Vagina (tissue), 2 donors: ENCODE data around the gene WNT9B. TPM values are rescaled to one million over a fixed set of nuclear protein-coding genes. Genes with fewer than 3 reads are reported as not detected.

ENCODE experiments used
- DNase-seq, 2 donors: peaks; one replicate each; pipeline ENCODE4 v3.0.0-alpha.2; 2017; ENCODE audit errors: extremely low spot score in 2 of 2
- H3K27ac ChIP-seq: fragments of 200-600 bp; sonication (generic); one replicate; pipeline ENCODE4 v1.5.1; 2019
- H3K27me3 ChIP-seq: fragments of 200-600 bp; sonication (generic); one replicate; pipeline ENCODE4 v1.5.1; 2019
- H3K36me3 ChIP-seq, 2 donors: fragments of 200-600 bp; sonication (generic); one replicate each; pipeline ENCODE4 v1.5.1; 2017 to 2019
- H3K4me1 ChIP-seq: fragments of 200-600 bp; sonication (generic); one replicate; pipeline ENCODE4 v1.5.1; 2019
- H3K4me3 ChIP-seq, 2 donors: fragments of 200-600 bp; sonication (generic); 1 replicate in 1 of 2; 2 replicates in 1 of 2; pipeline ENCODE4 v1.5.1; 2016 to 2019
- H3K9me3 ChIP-seq: fragments of 200-600 bp; sonication (generic); one replicate; pipeline ENCODE4 v1.5.1; 2019
- CTCF ChIP-seq, 3 experiments: fragments of 450-650 bp in 2 of 3; fragments of 200-600 bp in 1 of 3; sonication (generic) in 1 of 3; IDR thresholded peaks; one replicate each; pipeline ENCODE4 v1.5.1; 2017 to 2019; ENCODE audit warnings: antibody characterized with exemption in 3 of 3, mild to moderate bottlenecking in 2 of 3, moderate library complexity in 2 of 3
- POLR2A ChIP-seq, 2 donors: fragments of 450-650 bp; IDR thresholded peaks; one replicate each; pipeline ENCODE4 v1.6.1; 2017; ENCODE audit warnings: antibody characterized with exemption in 2 of 2, mild to moderate bottlenecking in 2 of 2, moderate library complexity in 2 of 2
- POLR2AphosphoS5 ChIP-seq, 2 donors: sonication (generic); formaldehyde crosslinking; IDR thresholded peaks; one replicate each; pipeline ENCODE4 v1.9.0; 2017; ENCODE audit warnings: antibody characterized with exemption in 2 of 2, mild to moderate bottlenecking in 2 of 2, low read depth in 1 of 2; ENCODE audit not compliant: insufficient read depth in 1 of 2
- intact Hi-C: fragments of 100-400 bp; cut with DNase I; formaldehyde crosslinking; loops from one replicate; pipeline ENCODE4 v1.15.1; 2023
- total RNA-seq: library from RNA; depleted of rRNA; stranded (reverse); fragments of >200 nt; gene quantifications from one replicate; pipeline ENCODE4 v1.2.3, GENCODE V29; 2016

The WNT9B gene
- total RNA-seq, 1 donor from 2014 or later = not detected

- Histone ChIP-seq H3K36me3 (no peaks in the 10 kb centered on the region), H3K4me1 (no peaks in the 10 kb centered on the region), H3K4me3 (no peak overlapping the region), H3K9me3 (no peaks in the 10 kb centered on the region), H3K27ac (no peak overlapping the region), H3K27me3 (no peaks in the 10 kb centered on the region)
- DNase-seq = no peak
- no peak for TF ChIP-seq POLR2AphosphoS5 (IDR thresholded peaks at IDR 0.05; ENCODE audit: insufficient read depth in 1 of 2, low read depth in 1 of 2)
- TF ChIP-seq POLR2A (IDR thresholded peaks at IDR 0.05) = no peak
- no peak for TF ChIP-seq CTCF (IDR thresholded peaks at IDR 0.05)
- intact Hi-C loops = no loop called here
Measured at GRCh38 chr17:46911311-46911710, 59.9 kb downstream of the WNT9B start.

GRCh38 chr17:46915596-46915995, 64.2 kb downstream of the WNT9B start:
- H3K9me3 ChIP-seq = no peaks in the 10 kb centered on the region
- TF ChIP-seq POLR2A (IDR thresholded peaks at IDR 0.05) = no peak
- TF ChIP-seq CTCF (IDR thresholded peaks at IDR 0.05) = no peak
- TF ChIP-seq POLR2AphosphoS5 (IDR thresholded peaks at IDR 0.05; ENCODE audit: insufficient read depth in 1 of 2, low read depth in 1 of 2) = no peak
- no peak overlapping the region for H3K27ac ChIP-seq
- intact Hi-C loops = no loop called here
- H3K4me3 ChIP-seq = no peak overlapping the region
- DNase-seq = no peak
- no peaks in the 10 kb centered on the region for H3K36me3 ChIP-seq
- H3K4me1 ChIP-seq = no peaks in the 10 kb centered on the region
- no peaks in the 10 kb centered on the region for H3K27me3 ChIP-seq

- H3K4me3 ChIP-seq = no peak overlapping the region
- no peak overlapping the region for H3K27ac ChIP-seq
- no peaks in the 10 kb centered on the region for H3K36me3 ChIP-seq
- H3K4me1 ChIP-seq = no peaks in the 10 kb centered on the region
- H3K9me3 ChIP-seq = no peaks in the 10 kb centered on the region
- intact Hi-C loops = no loop called here
- H3K27me3 ChIP-seq = no peaks in the 10 kb centered on the region
- DNase-seq = no peak
- TF ChIP-seq CTCF (IDR thresholded peaks at IDR 0.05) (no peak), POLR2A (IDR thresholded peaks at IDR 0.05) (no peak), POLR2AphosphoS5 (IDR thresholded peaks at IDR 0.05; ENCODE audit: insufficient read depth in 1 of 2, low read depth in 1 of 2) (no peak)
Measured at GRCh38 chr17:46916211-46916610, 64.8 kb downstream of the WNT9B start.

GRCh38 chr17:46916623-46917022, 65.2 kb downstream of the WNT9B start:
- TF ChIP-seq CTCF (IDR thresholded peaks at IDR 0.05) = no peak
- intact Hi-C loops = no loop called here
- Histone ChIP-seq H3K36me3 (no peaks in the 10 kb centered on the region), H3K4me3 (no peak overlapping the region), H3K9me3 (no peaks in the 10 kb centered on the region), H3K4me1 (no peaks in the 10 kb centered on the region), H3K27me3 (no peaks in the 10 kb centered on the region), H3K27ac (no peak overlapping the region)
- no peak for DNase-seq

- no peak for DNase-seq
- no peak for TF ChIP-seq POLR2AphosphoS5 (IDR thresholded peaks at IDR 0.05; ENCODE audit: insufficient read depth in 1 of 2, low read depth in 1 of 2)
- no peak for TF ChIP-seq POLR2A (IDR thresholded peaks at IDR 0.05)
- no peak for TF ChIP-seq CTCF (IDR thresholded peaks at IDR 0.05)
- Histone ChIP-seq H3K27me3 (no peaks in the 10 kb centered on the region), H3K4me1 (no peaks in the 10 kb centered on the region), H3K9me3 (no peaks in the 10 kb centered on the region), H3K4me3 (no peak overlapping the region), H3K36me3 (no peaks in the 10 kb centered on the region), H3K27ac (no peak overlapping the region)
- intact Hi-C loops = no loop called here
Measured at GRCh38 chr17:46917041-46917440, 65.7 kb downstream of the WNT9B start.
